Fibroblast of the aortic adventitia (primary cell): ENCODE data around the gene EPHA7. TPM values are rescaled to one million over a fixed set of nuclear protein-coding genes. Genes with fewer than 3 reads are reported as not detected.

Source experiments
- DNase-seq: peaks from one replicate; pipeline ENCODE4 v3.0.0-alpha.2; 2010; ENCODE audit warnings: low read depth
- H3K4me3 ChIP-seq: 2 replicates; pipeline ENCODE4 v1.5.1; 2011; ENCODE audit warnings: low read depth, mild to moderate bottlenecking, control low read depth, low read length, moderate library complexity
- total RNA-seq: library from RNA; depleted of rRNA; stranded (reverse); fragments of >200 nt; gene quantifications from 2 replicates; pipeline ENCODE4 v1.2.3, GENCODE V29; 2012; ENCODE audit warnings: low replicate concordance
- TF ChIP-seq, protein P1 (sequence below): IDR thresholded peaks from 2 replicates; pipeline ENCODE4 v1.5.1; 2011; ENCODE audit warnings: mild to moderate bottlenecking, low read length, control low read depth, inconsistent platforms; ENCODE audit not compliant: insufficient read depth

The EPHA7 gene
- total RNA-seq, 1 donor, result 1.5 TPM

DNA sequence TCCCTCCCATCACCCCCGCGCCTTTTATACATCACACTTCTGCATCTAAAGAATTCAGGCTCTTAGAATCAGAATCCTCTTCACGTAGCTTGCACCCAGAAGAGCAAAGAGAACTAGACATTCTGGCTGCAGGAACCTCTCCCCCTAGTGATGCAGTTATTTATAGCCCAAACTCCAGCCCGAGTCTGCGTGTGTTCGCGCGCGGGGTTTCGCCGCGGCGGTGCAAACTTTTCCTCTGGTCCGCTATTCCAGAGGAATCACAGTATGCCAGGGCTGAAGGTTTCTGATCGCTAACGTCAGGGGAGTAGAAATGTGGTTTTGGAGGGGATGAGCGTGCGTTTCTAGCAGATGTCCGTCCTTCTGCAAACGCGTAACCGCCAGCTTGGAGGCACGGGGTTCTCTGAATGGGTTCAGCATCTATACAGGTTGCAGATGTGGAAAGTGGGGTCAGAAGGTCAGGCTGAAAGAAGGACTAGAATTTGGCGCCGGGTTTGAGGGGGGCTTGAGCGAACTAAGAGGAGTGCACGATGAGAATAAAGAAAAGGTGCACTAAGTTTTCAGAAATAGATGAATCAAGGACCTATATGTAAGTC is 1.8 kb downstream of the EPHA7 start:
- H3K4me3 ChIP-seq, result peak overlapping the region; percentile 45
- peak; percentile 19 for DNase-seq

DNA sequence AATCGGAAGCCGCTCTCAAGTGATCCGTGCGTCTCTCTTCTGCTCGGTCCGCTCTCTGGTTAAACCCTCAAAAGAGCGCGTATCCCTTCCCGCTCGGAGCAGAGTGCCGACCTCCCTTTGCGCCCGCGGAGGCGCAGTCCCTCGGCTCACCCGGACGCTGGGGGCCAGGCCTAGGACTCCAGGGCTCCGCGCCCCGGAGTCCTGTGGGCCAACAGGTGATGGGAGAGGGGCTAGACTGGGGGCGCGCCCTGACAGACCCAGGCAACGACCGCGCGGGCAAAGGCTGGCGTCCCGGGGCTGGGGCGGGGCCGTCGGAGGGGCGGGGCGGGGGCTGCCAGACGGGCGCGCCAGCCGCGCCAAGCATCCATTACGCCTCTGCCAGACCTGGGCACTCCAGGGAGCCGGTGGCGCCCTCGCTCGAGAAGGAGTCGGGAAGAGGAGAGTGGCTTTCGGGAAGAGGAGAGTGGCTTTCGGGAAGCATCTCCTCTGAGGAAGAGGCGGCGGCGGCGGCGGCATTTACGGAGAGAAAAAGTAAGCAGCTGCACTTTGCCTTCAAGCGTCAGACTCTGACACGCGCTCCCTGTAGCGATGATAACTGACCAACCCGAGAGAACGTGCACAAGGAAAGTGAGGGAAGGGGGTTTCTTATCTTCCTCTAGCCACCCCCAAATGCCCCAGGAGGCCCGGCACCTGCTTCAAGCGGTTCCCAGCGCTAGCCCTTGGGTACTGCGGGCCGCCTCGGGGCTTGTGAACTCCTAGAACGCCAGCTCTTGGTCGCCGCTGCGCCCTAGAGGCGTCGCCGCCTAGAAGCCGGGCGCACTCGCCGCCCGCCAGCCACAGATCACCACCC is 2.6 kb downstream of the EPHA7 start:
- H3K4me3 ChIP-seq, result peak overlapping the region; percentile 45
- TF ChIP-seq, protein P1, sequence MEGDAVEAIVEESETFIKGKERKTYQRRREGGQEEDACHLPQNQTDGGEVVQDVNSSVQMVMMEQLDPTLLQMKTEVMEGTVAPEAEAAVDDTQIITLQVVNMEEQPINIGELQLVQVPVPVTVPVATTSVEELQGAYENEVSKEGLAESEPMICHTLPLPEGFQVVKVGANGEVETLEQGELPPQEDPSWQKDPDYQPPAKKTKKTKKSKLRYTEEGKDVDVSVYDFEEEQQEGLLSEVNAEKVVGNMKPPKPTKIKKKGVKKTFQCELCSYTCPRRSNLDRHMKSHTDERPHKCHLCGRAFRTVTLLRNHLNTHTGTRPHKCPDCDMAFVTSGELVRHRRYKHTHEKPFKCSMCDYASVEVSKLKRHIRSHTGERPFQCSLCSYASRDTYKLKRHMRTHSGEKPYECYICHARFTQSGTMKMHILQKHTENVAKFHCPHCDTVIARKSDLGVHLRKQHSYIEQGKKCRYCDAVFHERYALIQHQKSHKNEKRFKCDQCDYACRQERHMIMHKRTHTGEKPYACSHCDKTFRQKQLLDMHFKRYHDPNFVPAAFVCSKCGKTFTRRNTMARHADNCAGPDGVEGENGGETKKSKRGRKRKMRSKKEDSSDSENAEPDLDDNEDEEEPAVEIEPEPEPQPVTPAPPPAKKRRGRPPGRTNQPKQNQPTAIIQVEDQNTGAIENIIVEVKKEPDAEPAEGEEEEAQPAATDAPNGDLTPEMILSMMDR, result no peak

More for the DNA sequence above, 1.8 kb downstream of the EPHA7 start:
- TF ChIP-seq, protein P1, result no peak

DNA sequence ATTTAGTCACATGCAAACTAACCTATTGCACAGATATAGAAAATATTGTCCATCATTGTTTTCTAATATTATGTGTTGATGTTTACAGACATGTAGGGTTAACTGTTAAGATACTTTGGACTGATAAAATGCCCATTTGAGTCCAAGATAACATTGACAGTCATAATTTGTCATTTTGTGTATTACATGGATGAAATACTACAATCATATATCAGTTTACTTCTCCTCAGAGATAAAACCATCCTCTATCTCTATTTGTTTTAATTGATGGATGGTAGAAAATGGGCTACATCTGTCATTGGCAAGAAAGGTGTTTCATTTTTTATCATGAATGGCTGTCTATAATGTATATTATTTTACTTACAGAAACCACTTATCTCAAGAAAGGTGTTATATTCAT is 6.2 kb downstream of the EPHA7 start:
- TF ChIP-seq, protein P1, result no peak
- DNase-seq, result no peak
- no peak overlapping the region for H3K4me3 ChIP-seq

More for the DNA sequence above, 2.6 kb downstream of the EPHA7 start:
- DNase-seq, result peak; percentile 12

DNA sequence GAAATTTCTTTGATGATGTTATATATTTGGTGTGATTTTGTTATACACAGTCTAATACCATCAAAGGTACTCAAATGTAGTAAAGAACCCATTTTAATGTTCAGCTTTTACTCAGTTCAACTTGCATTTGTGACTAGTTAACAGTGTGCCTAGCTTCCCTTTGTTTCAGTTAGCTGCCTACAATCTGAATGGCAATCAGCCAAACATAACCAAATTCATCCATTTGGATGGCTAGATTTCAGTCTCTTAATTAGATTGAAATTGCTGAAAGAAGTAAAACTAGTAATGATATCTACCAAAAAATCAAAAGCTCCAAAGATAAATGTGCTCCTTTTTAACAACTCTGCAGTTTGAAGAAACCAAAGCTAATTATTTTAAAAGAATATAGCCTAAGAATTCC is 6.9 kb downstream of the EPHA7 start:
- no peak for DNase-seq
- H3K4me3 ChIP-seq, result no peak overlapping the region
- TF ChIP-seq, protein P1, result no peak

DNA sequence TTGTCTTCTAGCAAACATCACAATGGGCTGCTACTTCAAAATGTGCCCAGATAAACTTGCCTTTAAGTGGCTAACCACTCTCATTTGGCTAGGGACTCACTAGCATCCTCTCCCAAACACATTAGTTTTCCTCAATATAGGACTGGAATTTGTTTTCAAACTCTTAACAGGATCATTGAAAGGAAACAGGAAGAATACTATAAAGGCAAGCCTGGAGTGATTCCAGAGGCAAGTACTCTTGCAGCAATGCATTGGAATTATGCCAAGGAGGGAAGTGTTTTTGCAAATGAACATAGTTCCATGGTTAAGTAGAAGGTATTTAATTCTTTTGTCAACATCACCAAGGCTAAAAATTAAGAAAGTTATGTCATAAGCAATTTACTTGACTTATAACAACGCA is 12.2 kb downstream of the EPHA7 start:
- peak; percentile 41 for DNase-seq
- TF ChIP-seq, protein P1, result no peak
- no peak overlapping the region for H3K4me3 ChIP-seq

DNA sequence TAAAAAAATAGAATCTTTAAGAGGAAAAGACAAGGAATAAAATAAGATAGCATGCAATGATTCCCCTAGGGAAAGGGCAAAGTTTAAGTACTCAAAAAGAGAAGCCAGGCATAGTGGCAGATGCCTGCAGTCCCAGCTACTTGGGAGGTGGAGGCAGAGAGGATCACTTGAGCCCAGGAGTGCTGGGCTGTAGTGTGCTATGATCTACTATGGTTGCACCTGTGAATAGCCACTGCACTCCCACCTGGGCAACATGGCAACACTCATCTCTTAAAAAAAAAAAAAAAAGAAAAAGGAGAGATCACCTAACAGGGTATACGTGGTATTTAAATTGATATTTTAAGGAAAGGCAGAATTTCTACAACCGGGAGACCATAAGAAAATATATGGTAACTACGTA is 16.0 kb downstream of the EPHA7 start:
- DNase-seq, result no peak
- no peak overlapping the region for H3K4me3 ChIP-seq
- TF ChIP-seq, protein P1, result no peak
